ENCODE results near the gene DNAJB11. TPM values are rescaled to one million over a fixed set of nuclear protein-coding genes. Genes with fewer than 3 reads are reported as not detected.
A peak's percentile ranks its signal among the peaks of the same experiment; 100 is the strongest.

DNAJB11 gene
- total RNA-seq, 1 experiment from 2014 or later, result 103 TPM

- H3K4me1 ChIP-seq (ENCODE audit: insufficient read depth, low read length, poor library complexity, severe bottlenecking), result peaks cover 19% of the 10 kb centered on the region
- H3K9me3 ChIP-seq (ENCODE audit: low read depth, low read length, poor library complexity, severe bottlenecking), result no peaks in the 10 kb centered on the region
- intact Hi-C loops (cut with micrococcal nuclease; ENCODE audit: unreplicated experiment), result no loop called here
- H3K4me3 ChIP-seq (ENCODE audit: low read depth, low read length, poor library complexity, severe bottlenecking), result no peak overlapping the region
- POLR2A ChIA-PET (ENCODE audit: low non-redundant PET), result no interaction called here
- H3K27me3 ChIP-seq (replicated peaks; ENCODE audit: insufficient read depth, low read depth, low read length, poor library complexity), result no peaks in the 10 kb centered on the region
- CTCF ChIA-PET, result no interaction called here
- peak; percentile 21; the same call in 1 of the 2 replicates for TF ChIP-seq CTCF (conservative IDR thresholded peaks at IDR 0.05; ENCODE audit: low read depth, low read length)
- no peak for TF ChIP-seq EZH2 (IDR thresholded peaks at IDR 0.05; ENCODE audit: borderline replicate concordance, low read depth, low read length, poor library complexity, severe bottlenecking)
- no TSS peak for BruUV-seq (replicated peaks)
- no peak overlapping the region for H3K27ac ChIP-seq (ENCODE audit: low read depth, low read length, poor library complexity, severe bottlenecking)
- no peaks in the 10 kb centered on the region for H3K36me3 ChIP-seq (ENCODE audit: insufficient read depth, low read length, poor library complexity, severe bottlenecking)
- DNase-seq (ENCODE audit: low spot score), result no peak
These were observed 38.8 kb downstream of the DNAJB11 start for GRCh38 chr3:186609247-186609868.

- no TSS peak for BruUV-seq (replicated peaks)
- DNase-seq (ENCODE audit: low spot score), result no peak
- H3K27me3 ChIP-seq (replicated peaks; ENCODE audit: insufficient read depth, low read depth, low read length, poor library complexity), result no peaks in the 10 kb centered on the region
- H3K4me3 ChIP-seq (ENCODE audit: low read depth, low read length, poor library complexity, severe bottlenecking), result no peak overlapping the region
- ChIA-PET CTCF (interaction anchor here (0.5 kb wide), 1 partner anchor 504 kb away, joined by 5 read pairs; no protein-coding TSS in a partner anchor), POLR2A (ENCODE audit: low non-redundant PET) (no interaction called here)
- H3K27ac ChIP-seq (ENCODE audit: low read depth, low read length, poor library complexity, severe bottlenecking), result no peak overlapping the region
- H3K4me1 ChIP-seq (ENCODE audit: insufficient read depth, low read length, poor library complexity, severe bottlenecking), result peaks cover 35% of the 10 kb centered on the region
- intact Hi-C loops (cut with micrococcal nuclease; ENCODE audit: unreplicated experiment), result loop anchor here (5.0 to 10.0 kb wide), 2 partner anchors 173 to 630 kb away; partner anchors contain the start of gene EIF4A2
- no peaks in the 10 kb centered on the region for H3K9me3 ChIP-seq (ENCODE audit: low read depth, low read length, poor library complexity, severe bottlenecking)
- TF ChIP-seq CTCF (conservative IDR thresholded peaks at IDR 0.05; ENCODE audit: low read depth, low read length), result no peak
- no peak for TF ChIP-seq EZH2 (IDR thresholded peaks at IDR 0.05; ENCODE audit: borderline replicate concordance, low read depth, low read length, poor library complexity, severe bottlenecking)
- no peaks in the 10 kb centered on the region for H3K36me3 ChIP-seq (ENCODE audit: insufficient read depth, low read length, poor library complexity, severe bottlenecking)
These were observed 41.5 kb downstream of the DNAJB11 start for GRCh38 chr3:186612065-186612464.

GRCh38 chr3:186612721-186613636, 42.5 kb downstream of the DNAJB11 start, which contains the start of gene AHSG:
AHSG (plus strand) TSS chr3:186613060; CDS start chr3:186613142, 82 bp downstream.
- no TSS peak for BruUV-seq (replicated peaks)
- H3K27me3 ChIP-seq (replicated peaks; ENCODE audit: insufficient read depth, low read depth, low read length, poor library complexity), result no peaks in the 10 kb centered on the region
- peaks cover 35% of the 10 kb centered on the region for H3K4me1 ChIP-seq (ENCODE audit: insufficient read depth, low read length, poor library complexity, severe bottlenecking)
- H3K9me3 ChIP-seq (ENCODE audit: low read depth, low read length, poor library complexity, severe bottlenecking), result no peaks in the 10 kb centered on the region
- no peaks in the 10 kb centered on the region for H3K36me3 ChIP-seq (ENCODE audit: insufficient read depth, low read length, poor library complexity, severe bottlenecking)
- DNase-seq (ENCODE audit: low spot score), result no peak
- TF ChIP-seq EZH2 (IDR thresholded peaks at IDR 0.05; ENCODE audit: borderline replicate concordance, low read depth, low read length, poor library complexity, severe bottlenecking) (no peak), CTCF (conservative IDR thresholded peaks at IDR 0.05; ENCODE audit: low read depth, low read length) (no peak)
- peak within 1 kb of the TSS; percentile 34 for H3K4me3 ChIP-seq (ENCODE audit: low read depth, low read length, poor library complexity, severe bottlenecking)
- intact Hi-C loops (cut with micrococcal nuclease; ENCODE audit: unreplicated experiment), result loop anchor here (5.0 to 10.0 kb wide), 2 partner anchors 172 to 631 kb away; partner anchors contain the start of gene EIF4A2
- ChIA-PET POLR2A (ENCODE audit: low non-redundant PET) (interaction anchor here (0.9 kb wide), 1 partner anchor 502 kb away, joined by 10 read pairs; no protein-coding TSS in a partner anchor), CTCF (interaction anchor here (1.9 kb wide), 1 partner anchor 42 kb away, joined by 7 read pairs; the partner anchor contains the start of gene DNAJB11)
- H3K27ac ChIP-seq (ENCODE audit: low read depth, low read length, poor library complexity, severe bottlenecking), result peak within 1 kb of the TSS; percentile 87
